SU-DHL-6 (cell line): ENCODE data around the gene CRMP1.

Experiments used
- H2AFZ ChIP-seq: fragments of 200-600 bp; sonication (generic); 2 replicates; pipeline ENCODE4 v1.6.1; 2014; ENCODE audit warnings: low read depth, mild to moderate bottlenecking, moderate library complexity, mixed read lengths, antibody characterized with exemption, low read length; ENCODE audit not compliant: severe bottlenecking
- H3F3A ChIP-seq: fragments of 200-600 bp; shearing (Covaris generic); 2 replicates; pipeline ENCODE4 v1.6.0; 2016; ENCODE audit warnings: antibody characterized with exemption, mild to moderate bottlenecking; ENCODE audit not compliant: insufficient read depth
- H3K27ac ChIP-seq: fragments of 200-600 bp; sonication (generic); 2 replicates; pipeline ENCODE4 v1.5.1; 2016; ENCODE audit warnings: low read depth, mild to moderate bottlenecking, low read length, moderate library complexity, mixed read lengths
- H3K27me3 ChIP-seq: fragments of 200-600 bp; sonication (generic), shearing (Covaris generic); 2 replicates; pipeline ENCODE4 v1.6.0; 2014; ENCODE audit warnings: mild to moderate bottlenecking, low read length
- H3K36me3 ChIP-seq: fragments of 200-600 bp; sonication (generic); 2 replicates; pipeline ENCODE4 v1.6.1; 2014; ENCODE audit warnings: mild to moderate bottlenecking, low read length, mixed read lengths
- H3K4me2 ChIP-seq: fragments of 300-600, 200-600 bp; shearing (Covaris generic), sonication (generic); 2 replicates; pipeline ENCODE4 v1.6.0; 2014; ENCODE audit warnings: low read length, low read depth, mild to moderate bottlenecking; ENCODE audit not compliant: poor library complexity, severe bottlenecking
- H3K4me3 ChIP-seq: fragments of 200-600 bp; sonication (generic); 2 replicates; pipeline ENCODE4 v1.5.1; 2014; ENCODE audit warnings: antibody characterized with exemption, low read length, mild to moderate bottlenecking, mixed read lengths; ENCODE audit not compliant: insufficient read depth, poor library complexity, severe bottlenecking
- H3K79me2 ChIP-seq: fragments of 200-600 bp; sonication (generic); 2 replicates; pipeline ENCODE4 v1.6.1; 2014; ENCODE audit warnings: mild to moderate bottlenecking, low read length, moderate library complexity; ENCODE audit not compliant: insufficient read depth
- H3K9ac ChIP-seq: fragments of 200-600 bp; sonication (generic); 2 replicates; pipeline ENCODE4 v1.7.0; 2014; ENCODE audit warnings: mild to moderate bottlenecking, low read length
- H3K9me2 ChIP-seq: fragments of 200-600 bp; sonication (generic); replicated peaks from 2 replicates; pipeline ENCODE4 v1.6.1; 2014; ENCODE audit warnings: low read length; ENCODE audit not compliant: insufficient read depth
- H3K9me3 ChIP-seq: fragments of 200-600 bp; sonication (generic); 2 replicates; pipeline ENCODE4 v1.6.1; 2014; ENCODE audit warnings: low read length, mixed read lengths; ENCODE audit not compliant: insufficient read depth
- H4K20me1 ChIP-seq: fragments of 200-600 bp; sonication (generic); 2 replicates; pipeline ENCODE4 v1.6.1; 2014; ENCODE audit warnings: low read depth, mild to moderate bottlenecking, antibody characterized with exemption, low read length, moderate library complexity, mixed read lengths
- CTCF ChIP-seq: fragments of 200-600 bp; sonication (generic); IDR thresholded peaks from one replicate; pipeline ENCODE4 v1.5.1; 2017; ENCODE audit warnings: antibody characterized with exemption, mild to moderate bottlenecking, low read length, moderate library complexity; ENCODE audit not compliant: insufficient read depth, poor library complexity, severe bottlenecking
- EZH2phosphoT487 ChIP-seq: fragments of 200-600 bp; sonication (generic), shearing (Covaris generic); conservative IDR thresholded peaks from 2 replicates; pipeline ENCODE4 v1.6.1; 2018; ENCODE audit warnings: mild to moderate bottlenecking, antibody characterized with exemption, low read length, moderate library complexity, mixed read lengths

CRMP1 gene

GRCh38 chr4:5874811-5875449 is 18.0 kb downstream of the CRMP1 start:
- H4K20me1 ChIP-seq: no peaks in the 10 kb centered on the region
- no peak overlapping the region for H3K9ac ChIP-seq
- no peaks in the 10 kb centered on the region for H3K9me3 ChIP-seq
- H3K27ac ChIP-seq: no peak overlapping the region
- no peaks in the 10 kb centered on the region for H3K27me3 ChIP-seq
- TF ChIP-seq EZH2phosphoT487: no peak
- TF ChIP-seq CTCF: no peak
- H3K4me2 ChIP-seq: no peak overlapping the region
- H3K79me2 ChIP-seq: no peaks in the 10 kb centered on the region
- no peaks in the 10 kb centered on the region for H3K36me3 ChIP-seq
- no peak overlapping the region for H3K4me3 ChIP-seq
- no peaks in the 10 kb centered on the region for H3K9me2 ChIP-seq
- no peak overlapping the region for H2AFZ ChIP-seq
- H3F3A ChIP-seq: no peaks in the 10 kb centered on the region

- TF ChIP-seq EZH2phosphoT487 (no peak), CTCF (no peak)
- no peaks in the 10 kb centered on the region for H3F3A ChIP-seq
- no peaks in the 10 kb centered on the region for H3K36me3 ChIP-seq
- no peak overlapping the region for H2AFZ ChIP-seq
- no peaks in the 10 kb centered on the region for H3K79me2 ChIP-seq
- H3K9ac ChIP-seq: no peak overlapping the region
- H3K27me3 ChIP-seq: no peaks in the 10 kb centered on the region
- H3K4me3 ChIP-seq: no peak overlapping the region
- no peaks in the 10 kb centered on the region for H3K9me3 ChIP-seq
- no peak overlapping the region for H3K4me2 ChIP-seq
- no peaks in the 10 kb centered on the region for H3K9me2 ChIP-seq
- no peak overlapping the region for H3K27ac ChIP-seq
- H4K20me1 ChIP-seq: no peaks in the 10 kb centered on the region
Measured at GRCh38 chr4:5870701-5871100, 22.2 kb downstream of the CRMP1 start.

GRCh38 chr4:5869966-5870619 is 22.8 kb downstream of the CRMP1 start:
- no peak overlapping the region for H3K27ac ChIP-seq
- H2AFZ ChIP-seq: no peak overlapping the region
- no peak overlapping the region for H3K4me3 ChIP-seq
- H4K20me1 ChIP-seq: no peaks in the 10 kb centered on the region
- no peak for TF ChIP-seq CTCF
- TF ChIP-seq EZH2phosphoT487: no peak
- H3K9ac ChIP-seq: no peak overlapping the region
- no peaks in the 10 kb centered on the region for H3K27me3 ChIP-seq
- H3K9me2 ChIP-seq: no peaks in the 10 kb centered on the region
- no peaks in the 10 kb centered on the region for H3K9me3 ChIP-seq
- no peaks in the 10 kb centered on the region for H3K79me2 ChIP-seq
- H3K36me3 ChIP-seq: no peaks in the 10 kb centered on the region
- H3F3A ChIP-seq: no peaks in the 10 kb centered on the region
- no peak overlapping the region for H3K4me2 ChIP-seq
